Measurements from ENCODE around the gene PROZ.

PROZ gene

DNA sequence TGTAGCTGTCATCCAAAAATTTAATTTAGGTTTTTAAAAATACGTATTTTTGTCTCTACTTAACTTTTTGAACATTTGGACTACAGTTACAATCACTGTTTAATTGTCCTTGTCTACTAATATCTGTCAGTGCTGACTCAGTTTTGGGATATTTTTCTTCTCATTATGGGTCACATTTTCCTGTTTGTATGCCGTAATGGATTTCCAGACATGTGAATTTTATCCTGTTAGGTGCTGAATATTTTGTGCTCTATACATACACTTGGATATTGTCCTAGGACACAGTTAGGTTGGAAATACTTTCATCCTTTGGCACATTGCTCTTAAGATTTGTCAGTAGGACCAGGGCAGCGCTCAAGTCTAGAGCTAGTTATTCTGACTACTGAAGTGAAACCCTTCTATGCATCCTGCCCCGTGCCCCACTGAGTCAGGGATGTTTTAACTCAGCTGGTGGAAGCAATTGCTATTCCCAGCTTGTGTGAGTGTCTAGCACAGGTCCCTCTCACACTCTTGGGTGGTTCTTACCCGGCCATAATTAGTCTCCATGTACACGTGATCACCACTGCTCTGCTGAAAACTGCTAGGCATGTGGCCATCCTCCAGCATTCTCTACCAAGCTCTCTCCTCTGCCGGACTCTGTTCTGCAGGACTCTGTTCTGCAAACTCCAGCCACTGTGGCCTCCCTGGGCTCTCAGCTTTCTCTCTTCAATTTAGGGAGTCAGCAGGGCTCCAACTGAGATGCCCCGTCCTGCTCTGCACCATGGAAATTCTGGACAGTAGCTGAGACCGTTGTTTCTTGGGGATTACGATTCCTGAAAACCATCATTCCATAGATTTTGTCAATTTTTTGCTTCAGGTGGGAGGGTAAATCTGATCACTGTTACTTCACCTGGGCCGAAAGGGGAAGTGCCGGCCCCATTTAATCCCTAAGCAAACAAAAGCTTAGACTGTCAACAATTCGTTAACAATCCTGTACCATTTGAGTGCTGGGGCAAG lies 11.1 kb downstream of the PROZ start:
- TF ChIP-seq, protein P1, sequence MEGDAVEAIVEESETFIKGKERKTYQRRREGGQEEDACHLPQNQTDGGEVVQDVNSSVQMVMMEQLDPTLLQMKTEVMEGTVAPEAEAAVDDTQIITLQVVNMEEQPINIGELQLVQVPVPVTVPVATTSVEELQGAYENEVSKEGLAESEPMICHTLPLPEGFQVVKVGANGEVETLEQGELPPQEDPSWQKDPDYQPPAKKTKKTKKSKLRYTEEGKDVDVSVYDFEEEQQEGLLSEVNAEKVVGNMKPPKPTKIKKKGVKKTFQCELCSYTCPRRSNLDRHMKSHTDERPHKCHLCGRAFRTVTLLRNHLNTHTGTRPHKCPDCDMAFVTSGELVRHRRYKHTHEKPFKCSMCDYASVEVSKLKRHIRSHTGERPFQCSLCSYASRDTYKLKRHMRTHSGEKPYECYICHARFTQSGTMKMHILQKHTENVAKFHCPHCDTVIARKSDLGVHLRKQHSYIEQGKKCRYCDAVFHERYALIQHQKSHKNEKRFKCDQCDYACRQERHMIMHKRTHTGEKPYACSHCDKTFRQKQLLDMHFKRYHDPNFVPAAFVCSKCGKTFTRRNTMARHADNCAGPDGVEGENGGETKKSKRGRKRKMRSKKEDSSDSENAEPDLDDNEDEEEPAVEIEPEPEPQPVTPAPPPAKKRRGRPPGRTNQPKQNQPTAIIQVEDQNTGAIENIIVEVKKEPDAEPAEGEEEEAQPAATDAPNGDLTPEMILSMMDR (IDR thresholded peaks at IDR 0.05; ENCODE audit: low read depth, low read length), result no peak
- H3K4me3 ChIP-seq (ENCODE audit: low read depth, low read length), result no peak overlapping the region

DNA sequence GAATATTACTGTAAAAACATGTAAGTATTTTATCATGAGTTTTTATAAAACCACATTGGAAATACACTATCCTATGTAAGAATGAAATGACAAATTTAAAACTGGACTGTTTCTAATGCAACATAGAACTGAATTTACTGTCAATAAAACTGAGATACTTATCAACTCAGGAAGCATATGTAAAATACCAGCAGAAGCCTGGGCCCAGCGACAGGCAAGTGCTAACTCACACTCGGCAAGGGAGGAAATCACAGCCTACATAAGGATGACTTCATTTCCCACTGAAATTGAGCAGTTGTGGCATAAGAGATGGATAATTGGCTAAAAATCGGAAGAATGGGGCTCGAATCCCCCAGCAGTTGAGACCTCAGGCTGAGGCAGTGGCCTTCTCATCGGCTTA lies 12.1 kb downstream of the PROZ start:
- TF ChIP-seq, protein P1 (IDR thresholded peaks at IDR 0.05; ENCODE audit: low read depth, low read length), result no peak

DNA sequence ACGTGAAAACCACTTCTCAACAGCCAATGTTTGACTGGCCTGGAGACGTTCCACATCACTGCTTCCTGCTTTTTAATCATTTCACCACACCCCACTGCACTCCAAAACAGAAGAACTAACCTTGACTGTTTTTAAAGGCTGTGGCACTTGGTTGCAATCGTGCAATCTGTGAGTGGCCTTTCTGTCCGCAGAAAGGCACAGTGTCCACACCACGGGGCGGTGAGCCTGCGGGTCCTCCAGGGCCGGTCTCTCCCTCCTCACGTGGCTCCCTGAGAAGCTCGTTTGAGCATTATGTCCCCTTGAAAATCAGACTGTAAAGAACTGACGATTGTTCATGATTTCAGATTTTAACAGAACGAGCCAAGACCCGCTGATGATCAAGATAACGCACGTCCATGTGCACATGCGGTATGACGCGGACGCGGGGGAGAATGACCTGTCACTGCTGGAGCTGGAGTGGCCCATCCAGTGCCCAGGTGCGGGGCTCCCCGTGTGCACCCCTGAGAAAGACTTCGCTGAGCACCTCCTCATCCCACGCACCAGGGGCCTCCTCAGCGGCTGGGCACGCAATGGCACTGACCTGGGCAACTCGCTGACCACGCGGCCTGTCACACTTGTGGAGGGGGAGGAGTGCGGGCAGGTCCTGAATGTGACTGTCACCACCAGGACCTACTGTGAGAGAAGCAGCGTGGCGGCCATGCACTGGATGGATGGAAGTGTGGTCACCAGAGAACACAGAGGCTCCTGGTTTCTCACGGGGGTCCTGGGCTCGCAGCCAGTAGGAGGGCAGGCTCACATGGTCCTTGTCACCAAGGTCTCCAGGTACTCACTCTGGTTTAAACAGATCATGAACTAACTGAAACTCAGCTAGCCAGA lies 13.0 kb downstream of the PROZ start:
- TF ChIP-seq, protein P1 (IDR thresholded peaks at IDR 0.05; ENCODE audit: low read depth, low read length), result no peak

More for the DNA sequence above, 12.1 kb downstream of the PROZ start:
- no peak overlapping the region for H3K4me3 ChIP-seq (ENCODE audit: low read depth, low read length)

DNA sequence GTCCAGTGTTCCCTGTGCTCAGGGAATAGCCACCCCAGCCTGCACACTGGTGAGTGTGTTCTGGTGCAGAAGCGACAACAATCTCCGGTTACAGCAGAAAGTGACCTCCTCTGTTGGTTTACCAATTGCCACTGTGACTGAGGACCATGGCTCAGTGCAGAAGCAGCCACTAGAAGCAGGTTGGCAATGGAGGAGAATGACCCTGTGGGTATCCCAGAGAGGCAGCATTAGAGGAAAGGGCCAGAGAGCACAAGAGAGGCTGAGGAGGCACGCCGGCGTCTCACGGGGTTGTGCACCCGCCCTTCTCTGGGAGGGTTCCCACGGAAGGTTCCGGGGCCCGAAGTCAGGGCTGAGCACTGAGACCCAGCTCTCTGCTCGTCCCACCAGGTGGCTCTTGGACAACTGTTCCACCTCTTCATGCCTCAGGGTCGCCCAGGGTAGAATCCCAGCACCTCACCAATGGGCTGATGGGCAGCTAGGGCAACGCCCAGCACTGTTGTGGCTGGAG lies 14.0 kb downstream of the PROZ start:
- TF ChIP-seq, protein P1 (IDR thresholded peaks at IDR 0.05; ENCODE audit: low read depth, low read length), result no peak
- H3K4me3 ChIP-seq (ENCODE audit: low read depth, low read length), result no peak overlapping the region

More for the DNA sequence above, 13.0 kb downstream of the PROZ start:
- H3K4me3 ChIP-seq (ENCODE audit: low read depth, low read length), result no peak overlapping the region

DNA sequence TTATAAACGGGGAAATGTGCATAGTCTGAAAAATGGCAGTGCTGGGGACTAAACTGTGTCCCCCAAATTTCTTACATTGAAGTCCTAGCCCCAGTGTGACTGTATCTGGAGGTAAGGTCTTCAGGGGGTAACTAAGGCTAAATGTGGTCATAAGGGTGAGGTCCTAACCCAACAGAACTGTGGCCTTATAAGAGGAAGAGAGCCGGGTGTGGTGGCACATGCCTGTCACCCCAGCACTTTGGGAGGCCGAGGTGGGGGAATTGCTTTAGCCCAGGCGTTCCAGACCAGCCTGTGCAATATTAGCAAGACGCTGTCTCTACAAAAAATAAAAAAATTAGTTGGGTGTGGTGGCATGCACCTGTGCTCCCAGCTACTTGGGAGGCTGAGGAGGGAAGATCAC lies 17.8 kb downstream of the PROZ start:
- H3K4me3 ChIP-seq (ENCODE audit: low read depth, low read length), result no peak overlapping the region
- TF ChIP-seq, protein P1 (IDR thresholded peaks at IDR 0.05; ENCODE audit: low read depth, low read length), result no peak

DNA sequence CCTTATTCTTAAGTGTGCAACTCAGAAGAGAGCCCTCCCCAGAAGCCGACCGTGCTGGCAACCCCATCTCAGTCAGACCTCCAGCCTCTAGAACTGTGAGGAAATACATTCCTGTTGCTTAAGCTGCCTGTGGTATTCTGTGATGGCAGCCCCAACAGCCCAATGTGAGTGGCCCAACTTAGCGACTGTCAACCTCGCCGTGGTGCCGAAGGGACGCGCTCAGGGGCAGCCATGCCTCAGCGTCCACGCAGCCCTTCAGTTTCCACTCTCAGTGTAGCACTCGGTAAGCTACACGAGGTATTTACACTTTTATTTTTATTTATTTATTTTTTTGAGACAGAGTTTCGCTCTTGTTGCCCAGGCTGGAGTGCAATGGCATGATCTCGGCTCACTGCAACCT lies 18.4 kb downstream of the PROZ start:
- TF ChIP-seq, protein P1 (IDR thresholded peaks at IDR 0.05; ENCODE audit: low read depth, low read length), result no peak
- H3K4me3 ChIP-seq (ENCODE audit: low read depth, low read length), result no peak overlapping the region

Measured in WI38 (cell line).